ENCODE data around the gene CGNL1.

The CGNL1 gene

DNA sequence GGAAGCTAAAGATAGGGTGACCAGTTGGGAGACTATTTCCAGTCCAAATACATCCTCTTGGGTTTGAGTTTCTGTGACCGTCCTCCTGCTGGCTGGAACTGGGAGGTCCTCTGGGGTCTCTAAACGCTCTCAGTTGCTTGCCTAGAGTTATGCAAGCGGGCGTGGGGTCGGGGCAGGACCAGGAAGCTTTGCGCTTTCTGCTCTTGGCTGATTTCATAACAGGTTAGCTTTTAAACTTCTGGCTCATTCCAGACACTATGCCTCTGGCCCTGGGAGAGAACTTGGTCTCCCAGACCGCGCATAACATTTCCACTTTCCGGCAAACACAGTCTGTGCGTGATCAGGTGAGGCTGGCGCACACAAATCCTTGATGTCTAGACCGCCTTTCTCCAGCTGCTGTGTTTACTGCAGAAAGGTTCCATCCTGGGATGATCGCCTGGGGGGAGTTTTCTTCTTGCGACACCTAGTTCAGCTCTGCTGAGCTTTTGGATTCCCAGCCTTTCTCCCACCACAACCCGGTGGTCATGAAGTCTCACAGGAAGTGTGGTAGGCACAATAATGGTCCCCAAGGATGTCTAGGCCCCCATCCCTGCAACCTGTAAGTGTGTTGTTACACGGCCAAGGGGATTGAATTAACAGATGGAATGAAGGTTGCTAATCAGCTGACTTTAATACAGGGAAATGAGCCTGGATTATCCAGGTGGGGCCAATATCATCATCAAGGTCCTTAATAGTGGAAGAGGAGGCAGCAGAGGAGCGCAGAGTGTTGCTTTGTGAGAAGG is 23.6 kb upstream of the CGNL1 start:
- in situ Hi-C loops (cut with MboI; ENCODE audit: low pct_unique_long_range_greater_than_20kb, low sequenced_read_pairs, unreplicated experiment): no loop called here
- TF ChIP-seq, protein P1, sequence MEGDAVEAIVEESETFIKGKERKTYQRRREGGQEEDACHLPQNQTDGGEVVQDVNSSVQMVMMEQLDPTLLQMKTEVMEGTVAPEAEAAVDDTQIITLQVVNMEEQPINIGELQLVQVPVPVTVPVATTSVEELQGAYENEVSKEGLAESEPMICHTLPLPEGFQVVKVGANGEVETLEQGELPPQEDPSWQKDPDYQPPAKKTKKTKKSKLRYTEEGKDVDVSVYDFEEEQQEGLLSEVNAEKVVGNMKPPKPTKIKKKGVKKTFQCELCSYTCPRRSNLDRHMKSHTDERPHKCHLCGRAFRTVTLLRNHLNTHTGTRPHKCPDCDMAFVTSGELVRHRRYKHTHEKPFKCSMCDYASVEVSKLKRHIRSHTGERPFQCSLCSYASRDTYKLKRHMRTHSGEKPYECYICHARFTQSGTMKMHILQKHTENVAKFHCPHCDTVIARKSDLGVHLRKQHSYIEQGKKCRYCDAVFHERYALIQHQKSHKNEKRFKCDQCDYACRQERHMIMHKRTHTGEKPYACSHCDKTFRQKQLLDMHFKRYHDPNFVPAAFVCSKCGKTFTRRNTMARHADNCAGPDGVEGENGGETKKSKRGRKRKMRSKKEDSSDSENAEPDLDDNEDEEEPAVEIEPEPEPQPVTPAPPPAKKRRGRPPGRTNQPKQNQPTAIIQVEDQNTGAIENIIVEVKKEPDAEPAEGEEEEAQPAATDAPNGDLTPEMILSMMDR (IDR thresholded peaks at IDR 0.05; ENCODE audit: extremely low read depth, insufficient read depth, missing control alignments): no peak
- no peak for DNase-seq (ENCODE audit: low spot score)

GRCh38 chr15:57353317-57353804 is 22.9 kb upstream of the CGNL1 start:
- in situ Hi-C loops (cut with MboI; ENCODE audit: low pct_unique_long_range_greater_than_20kb, low sequenced_read_pairs, unreplicated experiment): no loop called here
- no peak for DNase-seq (ENCODE audit: low spot score)
- TF ChIP-seq, protein P1 (IDR thresholded peaks at IDR 0.05; ENCODE audit: extremely low read depth, insufficient read depth, missing control alignments): no peak

GRCh38 chr15:57354436-57355123 is 21.7 kb upstream of the CGNL1 start:
- TF ChIP-seq, protein P1 (IDR thresholded peaks at IDR 0.05; ENCODE audit: extremely low read depth, insufficient read depth, missing control alignments): no peak
- DNase-seq (ENCODE audit: low spot score): no peak
- in situ Hi-C loops (cut with MboI; ENCODE audit: low pct_unique_long_range_greater_than_20kb, low sequenced_read_pairs, unreplicated experiment): no loop called here

DNA sequence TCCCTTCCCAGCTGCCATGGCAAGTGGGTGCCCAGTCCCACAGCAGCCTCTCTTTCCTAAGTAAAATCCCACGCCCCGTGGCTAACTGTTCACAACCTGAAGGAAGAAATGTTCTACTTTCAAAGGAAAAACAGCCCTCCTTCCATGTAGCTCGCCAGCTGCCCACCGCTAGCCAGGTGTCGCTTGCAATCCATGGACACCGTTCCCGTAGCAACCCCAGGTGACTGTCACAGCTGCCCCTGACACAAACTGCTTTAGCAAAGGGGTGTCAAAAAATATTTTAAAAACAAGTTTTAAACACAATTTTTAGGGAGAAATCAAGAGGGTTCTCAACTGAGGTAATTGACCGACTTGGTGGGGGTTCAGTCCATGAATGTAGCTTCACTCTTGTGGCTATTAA is 21.0 kb upstream of the CGNL1 start:
- in situ Hi-C loops (cut with MboI; ENCODE audit: low pct_unique_long_range_greater_than_20kb, low sequenced_read_pairs, unreplicated experiment): no loop called here
- TF ChIP-seq, protein P1 (IDR thresholded peaks at IDR 0.05; ENCODE audit: extremely low read depth, insufficient read depth, missing control alignments): no peak
- no peak for DNase-seq (ENCODE audit: low spot score)

GRCh38 chr15:57356178-57356577 is 20.1 kb upstream of the CGNL1 start:
- in situ Hi-C loops (cut with MboI; ENCODE audit: low pct_unique_long_range_greater_than_20kb, low sequenced_read_pairs, unreplicated experiment): no loop called here
- TF ChIP-seq, protein P1 (IDR thresholded peaks at IDR 0.05; ENCODE audit: extremely low read depth, insufficient read depth, missing control alignments): no peak
- no peak for DNase-seq (ENCODE audit: low spot score)

DNA sequence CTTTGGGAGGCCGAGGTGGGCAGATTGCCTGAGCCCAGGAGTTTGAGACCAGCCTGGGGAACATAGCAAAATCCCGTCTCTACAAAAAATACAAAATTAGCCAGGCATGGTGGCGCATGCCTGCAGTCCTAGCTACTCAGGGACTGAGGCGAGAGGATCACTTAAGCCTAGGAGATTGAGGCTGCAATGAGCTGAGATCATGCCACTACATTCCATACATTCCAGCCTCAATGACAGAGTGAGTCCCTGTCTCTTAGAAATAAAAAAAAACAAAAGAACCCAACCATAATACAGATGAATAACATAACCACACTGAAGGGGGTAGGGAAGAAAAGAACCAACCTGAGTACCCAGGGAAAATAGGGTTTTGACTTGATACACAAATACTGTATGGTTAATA is 19.7 kb upstream of the CGNL1 start:
- no peak for DNase-seq (ENCODE audit: low spot score)
- TF ChIP-seq, protein P1 (IDR thresholded peaks at IDR 0.05; ENCODE audit: extremely low read depth, insufficient read depth, missing control alignments): no peak
- in situ Hi-C loops (cut with MboI; ENCODE audit: low pct_unique_long_range_greater_than_20kb, low sequenced_read_pairs, unreplicated experiment): no loop called here
